ENCODE results near the gene BMP8A. TPM values are rescaled to one million over a fixed set of nuclear protein-coding genes. Genes with fewer than 3 reads are reported as not detected.
"Not testable (repeated sequence)": the region's sequence is repeated elsewhere in the genome, so short reads cannot be mapped to it uniquely, and the experiment has no call there.

The BMP8A gene
- total RNA-seq, 1 donor from 2014 or later = not detected

- Histone ChIP-seq H3K36me3 (ENCODE audit: control insufficient read depth, insufficient read depth, low read length) (no peaks in the 10 kb centered on the region), H3K27me3 (ENCODE audit: control insufficient read depth, insufficient read depth, low read length) (peaks cover 10% of the 10 kb centered on the region), H3K4me3 (ENCODE audit: low read depth, low read length) (no peak overlapping the region)
- DNase-seq (ENCODE audit: low read depth) (no peak), FAIRE-seq (peak; percentile 40)
- TF ChIP-seq CTCF (IDR thresholded peaks at IDR 0.05; ENCODE audit: insufficient read depth, low read length, severe bottlenecking) = no peak
Measured at GRCh38 chr1:39494671-39495410, 3.4 kb downstream of the BMP8A start.

GRCh38 chr1:39496520-39496919, 5.1 kb downstream of the BMP8A start:
- FAIRE-seq; H3K27me3 ChIP-seq (ENCODE audit: control insufficient read depth, insufficient read depth, low read length); H3K36me3 ChIP-seq (ENCODE audit: control insufficient read depth, insufficient read depth, low read length); DNase-seq (ENCODE audit: low read depth); H3K4me3 ChIP-seq (ENCODE audit: low read depth, low read length): not testable (repeated sequence)

GRCh38 chr1:39497585-39497984, 6.1 kb downstream of the BMP8A start:
- TF ChIP-seq CTCF (IDR thresholded peaks at IDR 0.05; ENCODE audit: insufficient read depth, low read length, severe bottlenecking) = no peak
- FAIRE-seq (no peak), DNase-seq (ENCODE audit: low read depth) (no peak)
- peaks cover 7% of the 10 kb centered on the region for H3K27me3 ChIP-seq (ENCODE audit: control insufficient read depth, insufficient read depth, low read length)
- H3K4me3 ChIP-seq (ENCODE audit: low read depth, low read length) = no peak overlapping the region
- H3K36me3 ChIP-seq (ENCODE audit: control insufficient read depth, insufficient read depth, low read length) = no peaks in the 10 kb centered on the region

GRCh38 chr1:39498096-39498710, 6.8 kb downstream of the BMP8A start:
- not testable (repeated sequence) for H3K4me3 ChIP-seq (ENCODE audit: low read depth, low read length)
- peak; percentile 95 for FAIRE-seq

GRCh38 chr1:39498821-39499220, 7.4 kb downstream of the BMP8A start:
- H3K27me3 ChIP-seq (ENCODE audit: control insufficient read depth, insufficient read depth, low read length); DNase-seq (ENCODE audit: low read depth); H3K4me3 ChIP-seq (ENCODE audit: low read depth, low read length); FAIRE-seq; H3K36me3 ChIP-seq (ENCODE audit: control insufficient read depth, insufficient read depth, low read length): not testable (repeated sequence)

More at GRCh38 chr1:39498096-39498710, 6.8 kb downstream of the BMP8A start:
- not testable (repeated sequence) for H3K36me3 ChIP-seq (ENCODE audit: control insufficient read depth, insufficient read depth, low read length); DNase-seq (ENCODE audit: low read depth); H3K27me3 ChIP-seq (ENCODE audit: control insufficient read depth, insufficient read depth, low read length)

GRCh38 chr1:39499668-39500067, 8.2 kb downstream of the BMP8A start:
- FAIRE-seq (peak; percentile 32), DNase-seq (ENCODE audit: low read depth) (no peak)
- no peak overlapping the region for H3K4me3 ChIP-seq (ENCODE audit: low read depth, low read length)
- H3K36me3 ChIP-seq (ENCODE audit: control insufficient read depth, insufficient read depth, low read length) = no peaks in the 10 kb centered on the region
- no peak for TF ChIP-seq CTCF (IDR thresholded peaks at IDR 0.05; ENCODE audit: insufficient read depth, low read length, severe bottlenecking)
- H3K27me3 ChIP-seq (ENCODE audit: control insufficient read depth, insufficient read depth, low read length) = no peaks in the 10 kb centered on the region

GRCh38 chr1:39500862-39501389, 9.5 kb downstream of the BMP8A start:
- TF ChIP-seq CTCF (IDR thresholded peaks at IDR 0.05; ENCODE audit: insufficient read depth, low read length, severe bottlenecking) = no peak
- FAIRE-seq (no peak), DNase-seq (ENCODE audit: low read depth) (peak; percentile 26)
- H3K36me3 ChIP-seq (ENCODE audit: control insufficient read depth, insufficient read depth, low read length) = no peaks in the 10 kb centered on the region
- no peak overlapping the region for H3K4me3 ChIP-seq (ENCODE audit: low read depth, low read length)
- no peaks in the 10 kb centered on the region for H3K27me3 ChIP-seq (ENCODE audit: control insufficient read depth, insufficient read depth, low read length)

All from bronchial epithelial cell (primary cell).